IMR-90 (cell line): Measurements from ENCODE around the gene OVOL1. TPM values are rescaled to one million over a fixed set of nuclear protein-coding genes. Genes with fewer than 3 reads are reported as not detected.

Experiments used
- ATAC-seq: fragments of 200-7000 bp; cut with Tn5 transposase; 2 replicates; pipeline ENCODE4 v1.9.1; 2020; ENCODE audit warnings: low read depth, mild to moderate bottlenecking, moderate library complexity
- BruUV-seq: library from RNA; stranded (reverse); fragments of 400-500 nt; replicated peaks from 2 replicates; lab custom pipeline; 2021; lab: Mats Ljungman, UMichigan
- CTCF ChIA-PET: fragments of 300-600 bp; formaldehyde crosslinking; extraction: SDS; loops from one replicate; lab custom pipeline; 2021; ENCODE audit warnings: antibody characterized with exemption; lab: Yijun Ruan, JAX
- POLR2A ChIA-PET: fragments of 300-600 bp; sonication (Branson Sonifier 250); formaldehyde crosslinking; loops from one replicate; lab custom pipeline; 2022; ENCODE audit warnings: antibody characterized with exemption; ENCODE audit not compliant: unreplicated experiment; lab: Charles Lee
- DNase-seq: peaks from one replicate; pipeline ENCODE4 v3.0.0; 2013
- H2AFZ ChIP-seq: replicated peaks from 2 replicates; pipeline ENCODE3; 2013; ENCODE audit warnings: low read length, mild to moderate bottlenecking; ENCODE audit not compliant: poor library complexity
- H2AK5ac ChIP-seq: 2 replicates; pipeline ENCODE4 v1.6.1; 2013; ENCODE audit warnings: low read depth, low read length, inconsistent platforms
- H2AK9ac ChIP-seq: replicated peaks from 2 replicates; pipeline ENCODE3; 2013; ENCODE audit warnings: mild to moderate bottlenecking, low read depth, low read length, moderate library complexity; ENCODE audit not compliant: poor library complexity
- H2BK120ac ChIP-seq: 2 replicates; pipeline ENCODE4 v1.6.1; 2013; ENCODE audit warnings: low read depth, low read length, inconsistent platforms
- H2BK15ac ChIP-seq: 3 replicates; pipeline ENCODE4 v1.6.1; 2013; ENCODE audit warnings: low read depth, low read length, inconsistent platforms
- H2BK20ac ChIP-seq: 2 replicates; pipeline ENCODE4 v1.6.1; 2013; ENCODE audit warnings: low read depth, mild to moderate bottlenecking, inconsistent platforms, low read length, moderate library complexity
- H2BK5ac ChIP-seq: 2 replicates; pipeline ENCODE4 v1.6.1; 2013; ENCODE audit warnings: mild to moderate bottlenecking, low read depth, low read length, inconsistent platforms; ENCODE audit not compliant: poor library complexity, severe bottlenecking
- H3K14ac ChIP-seq: replicated peaks from 2 replicates; pipeline ENCODE4 v1.6.1; 2013; ENCODE audit warnings: low read depth, low read length, inconsistent platforms
- H3K18ac ChIP-seq: 2 replicates; pipeline ENCODE4 v1.6.1; 2013; ENCODE audit warnings: low read depth, low read length, control low read depth
- H3K23ac ChIP-seq: 2 replicates; pipeline ENCODE4 v1.6.1; 2013; ENCODE audit warnings: low read depth, low read length, inconsistent platforms
- H3K27ac ChIP-seq: 2 replicates; pipeline ENCODE4 v1.5.1; 2013; ENCODE audit warnings: mild to moderate bottlenecking, control low read depth, low read length; ENCODE audit not compliant: insufficient read depth
- H3K27me3 ChIP-seq: 2 replicates; pipeline ENCODE4 v1.6.1; 2013; ENCODE audit warnings: low read length; ENCODE audit not compliant: control insufficient read depth, insufficient read depth
- H3K36me3 ChIP-seq: 2 replicates; pipeline ENCODE4 v1.6.1; 2013; ENCODE audit warnings: low read length, mixed read lengths; ENCODE audit not compliant: control insufficient read depth, insufficient read depth
- H3K4ac ChIP-seq: 2 replicates; pipeline ENCODE4 v1.6.1; 2013; ENCODE audit warnings: low read depth, low read length, inconsistent platforms
- H3K4me1 ChIP-seq: 2 replicates; pipeline ENCODE4 v1.6.1; 2013; ENCODE audit warnings: low read length, mixed read lengths; ENCODE audit not compliant: control insufficient read depth, insufficient read depth
- H3K4me2 ChIP-seq: 2 replicates; pipeline ENCODE4 v1.6.1; 2013; ENCODE audit warnings: low read depth, mild to moderate bottlenecking, control low read depth, low read length, moderate library complexity
- H3K4me3 ChIP-seq: 2 replicates; pipeline ENCODE4 v1.5.1; 2013; ENCODE audit warnings: low read depth, mild to moderate bottlenecking, control low read depth, low read length, moderate library complexity; ENCODE audit not compliant: insufficient read depth
- H3K56ac ChIP-seq: 2 replicates; pipeline ENCODE4 v1.6.1; 2013; ENCODE audit warnings: low read length, inconsistent platforms; ENCODE audit not compliant: insufficient read depth; ENCODE audit errors: extremely low read depth
- H3K79me1 ChIP-seq, 2 experiments: 2 replicates each; pipeline ENCODE4 v1.6.1; 2013; ENCODE audit warnings: low read length in 2 of 2, inconsistent platforms in 1 of 2, low read depth in 1 of 2
- H3K9ac ChIP-seq: 2 replicates; pipeline ENCODE4 v1.6.1; 2013; ENCODE audit warnings: low read depth, low read length, control low read depth
- H3K9me1 ChIP-seq: 2 replicates; pipeline ENCODE4 v1.6.1; 2013; ENCODE audit warnings: low read length, inconsistent platforms; ENCODE audit not compliant: insufficient read depth
- H3K9me3 ChIP-seq: 2 replicates; pipeline ENCODE4 v1.6.1; 2013; ENCODE audit warnings: low read length; ENCODE audit not compliant: control insufficient read depth, insufficient read depth
- H4K20me1 ChIP-seq: 2 replicates; pipeline ENCODE4 v1.6.1; 2013; ENCODE audit warnings: low read length, inconsistent platforms; ENCODE audit not compliant: insufficient read depth
- H4K5ac ChIP-seq: 2 replicates; pipeline ENCODE4 v1.6.1; 2013; ENCODE audit warnings: mild to moderate bottlenecking, low read depth, low read length, control low read depth
- H4K8ac ChIP-seq, 2 experiments: 2 replicates each; pipeline ENCODE4 v1.6.1; 2013; ENCODE audit warnings: low read depth in 2 of 2, low read length in 2 of 2, control low read depth in 1 of 2, inconsistent platforms in 1 of 2
- H4K91ac ChIP-seq: 2 replicates; pipeline ENCODE4 v1.6.1; 2013; ENCODE audit warnings: low read depth, low read length, inconsistent platforms; ENCODE audit not compliant: insufficient read depth
- CEBPB ChIP-seq: IDR thresholded peaks from 2 replicates; pipeline ENCODE4 v1.6.1; 2012; ENCODE audit warnings: low read depth, low read length, improper control_type of control experiment
- CHD1 ChIP-seq: IDR thresholded peaks from 2 replicates; pipeline ENCODE4 v1.6.1; 2012; ENCODE audit warnings: low read depth, low read length, improper control_type of control experiment
- MAFK ChIP-seq: IDR thresholded peaks from 2 replicates; pipeline ENCODE4 v1.6.1; 2012; ENCODE audit warnings: low read depth, low read length, improper control_type of control experiment
- MAZ ChIP-seq: IDR thresholded peaks from 2 replicates; pipeline ENCODE4 v1.6.1; 2012; ENCODE audit warnings: low read depth, mild to moderate bottlenecking, low read length, improper control_type of control experiment, moderate library complexity, borderline replicate concordance
- MXI1 ChIP-seq: IDR thresholded peaks from 2 replicates; pipeline ENCODE4 v1.6.1; 2012; ENCODE audit warnings: low read depth, mild to moderate bottlenecking, low read length, moderate library complexity, borderline replicate concordance
- NFE2L2 ChIP-seq: fragments of 150-350 bp; IDR thresholded peaks from 2 replicates; pipeline ENCODE4 v1.6.1; 2016; ENCODE audit warnings: low read depth, mild to moderate bottlenecking, low read length
- RCOR1 ChIP-seq: IDR thresholded peaks from 2 replicates; pipeline ENCODE4 v1.6.1; 2012; ENCODE audit warnings: mild to moderate bottlenecking, low read length, improper control_type of control experiment; ENCODE audit not compliant: insufficient replicate concordance
- RFX5 ChIP-seq: IDR thresholded peaks from 2 replicates; pipeline ENCODE4 v1.8.0; 2012; ENCODE audit warnings: low read depth, mild to moderate bottlenecking, low read length, moderate library complexity
- WGBS, 2 experiments: methylation state at CpG; one replicate each; pipeline versions ENCODE4 v1.1.5 to v1.1.7; 2013; ENCODE audit warnings: missing lambda C conversion rate in 2 of 2; ENCODE audit not compliant: insufficient read length in 1 of 2; ENCODE audit errors: extremely low coverage in 2 of 2; 5-methylcytosine and 5-hydroxymethylcytosine counted together
- dilution Hi-C: fragments of 300-500 bp; cut with HindIII; formaldehyde crosslinking; loops from one replicate; pipeline ENCODE4 v1.14.3; 2018; ENCODE audit warnings: low sequenced_read_pairs; ENCODE audit not compliant: unreplicated experiment
- in situ Hi-C: fragments of 300-500 bp; cut with MboI; formaldehyde crosslinking; loops from 3 replicates; pipeline ENCODE4 v1.14.3; 2019; ENCODE audit warnings: low sequenced_read_pairs, inconsistent platforms, mixed read lengths
- intact Hi-C: fragments of 100-400 bp; cut with micrococcal nuclease; formaldehyde crosslinking; loops from 2 replicates; pipeline ENCODE4 v1.10.0; 2022
- polyA plus RNA-seq, 3 experiments: library from polyadenylated mRNA; depleted of rRNA; stranded (reverse); fragments of >200 nt; gene quantifications; 2 replicates each; pipeline ENCODE4 v1.2.3, GENCODE V29; 2012; ENCODE audit warnings: low replicate concordance in 1 of 3
- total RNA-seq: library from RNA; depleted of rRNA; stranded (reverse); fragments of >200 nt; gene quantifications from 2 replicates; pipeline ENCODE4 v1.2.3, GENCODE V29; 2012
- TF ChIP-seq, protein P1 (sequence below): fragments of 150-350 bp; IDR thresholded peaks from 2 replicates; pipeline ENCODE4 v1.6.1; 2016; ENCODE audit warnings: low read depth, mild to moderate bottlenecking, low read length, moderate library complexity, borderline replicate concordance
- TF ChIP-seq, protein P2 (sequence below): fragments of 150-350 bp; IDR thresholded peaks from 2 replicates; pipeline ENCODE4 v1.6.1; 2017; ENCODE audit warnings: mild to moderate bottlenecking, antibody characterized with exemption, low read length, low read depth

The OVOL1 gene
- total and polyA plus RNA-seq, 2 of the 4 experiments (the other 2 are of a cell fraction): not detected

DNA sequence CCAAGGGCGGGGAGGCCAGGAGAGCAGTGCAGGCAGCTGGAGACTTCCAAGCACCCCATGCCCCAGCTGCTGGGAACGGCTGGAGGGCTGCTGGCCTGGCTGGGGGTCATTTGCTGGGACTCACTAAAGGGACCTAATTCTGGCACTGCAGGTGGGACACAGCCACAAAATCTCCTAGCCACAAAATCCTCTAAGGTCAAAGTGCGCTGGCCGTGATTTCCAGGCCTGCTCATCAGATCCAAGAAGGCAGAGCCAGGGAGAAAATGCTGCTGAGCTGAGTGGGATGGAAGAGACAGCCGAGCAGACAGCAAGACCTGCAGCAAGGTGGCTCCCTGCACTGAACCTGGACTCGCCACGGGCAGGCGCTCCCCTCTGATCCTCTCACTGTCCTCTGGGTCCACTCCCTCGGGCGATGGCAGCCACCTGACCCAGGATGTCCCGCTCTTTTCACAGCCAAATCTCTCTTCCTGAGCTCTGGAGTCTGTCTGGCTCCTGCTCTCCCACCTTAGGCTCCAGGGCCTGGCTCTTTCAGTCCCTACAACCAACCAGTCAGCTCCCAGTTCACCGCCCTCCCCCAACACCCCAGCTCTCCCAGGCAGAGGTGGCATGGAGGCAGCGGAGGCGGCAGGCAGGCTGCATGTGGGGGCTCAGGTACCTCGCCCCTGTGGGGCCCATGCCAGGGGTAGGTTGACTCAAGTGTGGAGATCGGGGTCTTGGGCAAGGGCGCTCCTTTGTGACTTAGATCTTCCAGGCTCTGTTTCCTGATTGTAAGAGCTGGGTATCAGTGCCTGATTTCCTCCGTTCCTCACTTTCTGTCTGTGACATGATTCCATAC is 14.5 kb downstream of the OVOL1 start:
- H3K36me3 ChIP-seq: no peaks in the 10 kb centered on the region
- H4K5ac ChIP-seq: no peak overlapping the region
- H4K91ac ChIP-seq: no peak overlapping the region
- BruUV-seq: no TSS peak
- H3K9ac ChIP-seq: no peak overlapping the region
- H3K56ac ChIP-seq: no peak overlapping the region
- H3K4ac ChIP-seq: no peak overlapping the region
- H2AFZ ChIP-seq: no peak overlapping the region
- no peak overlapping the region for H3K14ac ChIP-seq
- H4K20me1 ChIP-seq: no peaks in the 10 kb centered on the region
- H2BK15ac ChIP-seq: no peak overlapping the region
- no peak for TF ChIP-seq MAZ
- TF ChIP-seq MXI1: no peak
- TF ChIP-seq RCOR1: no peak
- TF ChIP-seq RFX5: no peak
- no peak for TF ChIP-seq MAFK
- TF ChIP-seq, protein P1, sequence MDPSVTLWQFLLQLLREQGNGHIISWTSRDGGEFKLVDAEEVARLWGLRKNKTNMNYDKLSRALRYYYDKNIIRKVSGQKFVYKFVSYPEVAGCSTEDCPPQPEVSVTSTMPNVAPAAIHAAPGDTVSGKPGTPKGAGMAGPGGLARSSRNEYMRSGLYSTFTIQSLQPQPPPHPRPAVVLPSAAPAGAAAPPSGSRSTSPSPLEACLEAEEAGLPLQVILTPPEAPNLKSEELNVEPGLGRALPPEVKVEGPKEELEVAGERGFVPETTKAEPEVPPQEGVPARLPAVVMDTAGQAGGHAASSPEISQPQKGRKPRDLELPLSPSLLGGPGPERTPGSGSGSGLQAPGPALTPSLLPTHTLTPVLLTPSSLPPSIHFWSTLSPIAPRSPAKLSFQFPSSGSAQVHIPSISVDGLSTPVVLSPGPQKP: no peak
- TF ChIP-seq CEBPB: no peak
- TF ChIP-seq, protein P2, sequence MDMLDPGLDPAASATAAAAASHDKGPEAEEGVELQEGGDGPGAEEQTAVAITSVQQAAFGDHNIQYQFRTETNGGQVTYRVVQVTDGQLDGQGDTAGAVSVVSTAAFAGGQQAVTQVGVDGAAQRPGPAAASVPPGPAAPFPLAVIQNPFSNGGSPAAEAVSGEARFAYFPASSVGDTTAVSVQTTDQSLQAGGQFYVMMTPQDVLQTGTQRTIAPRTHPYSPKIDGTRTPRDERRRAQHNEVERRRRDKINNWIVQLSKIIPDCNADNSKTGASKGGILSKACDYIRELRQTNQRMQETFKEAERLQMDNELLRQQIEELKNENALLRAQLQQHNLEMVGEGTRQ: no peak
- no peak for TF ChIP-seq CHD1
- TF ChIP-seq NFE2L2: no peak
- no peak overlapping the region for H2BK5ac ChIP-seq
- H4K8ac ChIP-seq: no peak overlapping the region
- peaks cover 46% of the 10 kb centered on the region for H3K27me3 ChIP-seq
- H2BK120ac ChIP-seq: no peak overlapping the region
- no peak overlapping the region for H2AK9ac ChIP-seq
- no peaks in the 10 kb centered on the region for H3K9me3 ChIP-seq
- no peaks in the 10 kb centered on the region for H3K79me1 ChIP-seq
- no peak overlapping the region for H3K4me3 ChIP-seq
- intact Hi-C loops (no loop called here), in situ Hi-C loops (no loop called here), dilution Hi-C loops (no loop called here)
- ATAC-seq (no peak), DNase-seq (no peak)
- no peaks in the 10 kb centered on the region for H3K9me1 ChIP-seq
- H3K4me1 ChIP-seq: peaks cover 5% of the 10 kb centered on the region; the same call in 1 of the 2 replicates
- no peak overlapping the region for H2AK5ac ChIP-seq
- no peak overlapping the region for H3K18ac ChIP-seq
- H3K4me2 ChIP-seq: no peak overlapping the region
- CTCF ChIA-PET: interaction anchor here (1.4 kb wide), 1 partner anchor 21 kb away, joined by 3 read pairs; no protein-coding TSS in a partner anchor
- WGBS, 2 experiments: 41% methylated on average over 3 of the region's 18 CpGs; no CpG with 5 or more reads in 1 of the 2 experiments
- POLR2A ChIA-PET: interaction anchor here (0.6 kb wide), 1 partner anchor 16 kb away, joined by 3 read pairs; no protein-coding TSS in a partner anchor
- no peak overlapping the region for H3K27ac ChIP-seq
- no peak overlapping the region for H3K23ac ChIP-seq
- H2BK20ac ChIP-seq: no peak overlapping the region
